Astrocyte of the cerebellum (primary cell): Measurements from ENCODE around the gene CCDC77.

Experiments used
- DNase-seq: peaks from one replicate; pipeline ENCODE4 v3.0.0-alpha.2; 2011; ENCODE audit warnings: low read depth
- H3K4me3 ChIP-seq: 2 replicates; pipeline ENCODE4 v1.5.1; 2011; ENCODE audit warnings: mild to moderate bottlenecking, low read depth, low read length, moderate library complexity
- in situ Hi-C: cut with HindIII; loops from 2 replicates; pipeline ENCODE4 v1.10.0; 2017; ENCODE audit warnings: low sequenced_read_pairs
- TF ChIP-seq, protein P1 (sequence below): IDR thresholded peaks from 2 replicates; pipeline ENCODE4 v1.5.1; 2012; ENCODE audit warnings: low read length, low read depth, moderate library complexity, mild to moderate bottlenecking; ENCODE audit errors: missing control alignments

CCDC77 gene

DNA sequence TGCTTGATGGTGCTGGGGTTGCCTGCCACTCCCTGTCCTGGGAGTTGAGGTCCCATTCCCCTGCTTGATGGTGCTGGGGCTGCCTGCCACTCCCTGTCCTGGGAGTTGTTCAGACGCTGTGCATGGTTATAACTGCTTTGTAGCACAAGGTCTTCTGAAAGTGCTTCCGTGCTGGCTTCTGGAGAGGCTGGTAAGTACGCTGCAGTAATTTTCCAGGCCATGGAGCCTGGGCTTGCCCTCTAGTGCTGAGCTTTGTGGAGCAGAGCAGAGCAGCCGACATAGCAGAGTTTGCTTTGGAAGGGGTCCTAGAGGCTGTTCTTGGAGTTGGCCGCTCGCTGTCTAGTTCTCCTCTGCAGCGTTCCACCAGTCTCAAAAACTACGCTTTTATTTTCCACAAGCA, 64.6 kb downstream of the CCDC77 start:
- no peak overlapping the region for H3K4me3 ChIP-seq
- TF ChIP-seq, protein P1, sequence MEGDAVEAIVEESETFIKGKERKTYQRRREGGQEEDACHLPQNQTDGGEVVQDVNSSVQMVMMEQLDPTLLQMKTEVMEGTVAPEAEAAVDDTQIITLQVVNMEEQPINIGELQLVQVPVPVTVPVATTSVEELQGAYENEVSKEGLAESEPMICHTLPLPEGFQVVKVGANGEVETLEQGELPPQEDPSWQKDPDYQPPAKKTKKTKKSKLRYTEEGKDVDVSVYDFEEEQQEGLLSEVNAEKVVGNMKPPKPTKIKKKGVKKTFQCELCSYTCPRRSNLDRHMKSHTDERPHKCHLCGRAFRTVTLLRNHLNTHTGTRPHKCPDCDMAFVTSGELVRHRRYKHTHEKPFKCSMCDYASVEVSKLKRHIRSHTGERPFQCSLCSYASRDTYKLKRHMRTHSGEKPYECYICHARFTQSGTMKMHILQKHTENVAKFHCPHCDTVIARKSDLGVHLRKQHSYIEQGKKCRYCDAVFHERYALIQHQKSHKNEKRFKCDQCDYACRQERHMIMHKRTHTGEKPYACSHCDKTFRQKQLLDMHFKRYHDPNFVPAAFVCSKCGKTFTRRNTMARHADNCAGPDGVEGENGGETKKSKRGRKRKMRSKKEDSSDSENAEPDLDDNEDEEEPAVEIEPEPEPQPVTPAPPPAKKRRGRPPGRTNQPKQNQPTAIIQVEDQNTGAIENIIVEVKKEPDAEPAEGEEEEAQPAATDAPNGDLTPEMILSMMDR: no peak
- in situ Hi-C loops: no loop called here
- DNase-seq: no peak

DNA sequence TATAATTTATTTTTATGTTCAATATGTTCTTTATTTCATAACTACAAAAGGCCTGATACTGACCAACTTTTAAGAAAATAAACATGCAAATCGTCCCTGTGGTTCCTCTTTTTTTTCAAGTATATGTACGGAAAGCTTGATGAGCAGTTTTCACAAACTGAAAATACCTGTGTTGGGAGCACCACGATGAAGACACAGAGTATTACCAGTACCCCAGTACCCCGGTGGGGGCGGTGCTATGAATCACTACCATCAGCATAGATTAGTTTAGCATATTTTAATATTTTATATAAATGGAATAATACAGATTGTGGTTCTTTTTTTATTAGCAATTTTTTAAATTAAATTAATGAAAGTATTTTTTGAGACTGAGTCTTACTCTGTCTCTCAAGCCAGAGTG, 65.3 kb downstream of the CCDC77 start:
- in situ Hi-C loops: no loop called here
- DNase-seq: no peak
- H3K4me3 ChIP-seq: no peak overlapping the region
- TF ChIP-seq, protein P1: no peak

DNA sequence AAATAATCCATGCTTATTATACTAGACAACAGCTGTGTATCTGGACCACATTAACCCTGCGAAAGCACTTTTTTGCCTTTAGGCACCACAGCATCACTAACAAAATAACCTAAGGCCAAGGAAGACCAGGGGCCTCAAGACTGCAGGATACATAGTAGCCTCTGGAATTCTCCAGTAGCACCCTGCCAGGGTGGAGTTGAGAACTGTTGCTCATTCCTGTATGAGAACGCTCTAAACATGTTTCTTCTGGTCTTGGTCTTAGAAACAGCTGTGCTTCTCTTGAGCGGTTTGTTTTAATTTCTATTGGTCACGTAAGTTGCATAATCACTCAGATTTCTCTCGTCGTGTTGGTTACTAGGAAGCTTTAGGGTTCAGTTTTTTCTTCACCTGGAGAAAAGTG, 66.1 kb downstream of the CCDC77 start:
- no peak overlapping the region for H3K4me3 ChIP-seq
- in situ Hi-C loops: no loop called here
- no peak for DNase-seq
- TF ChIP-seq, protein P1: no peak

DNA sequence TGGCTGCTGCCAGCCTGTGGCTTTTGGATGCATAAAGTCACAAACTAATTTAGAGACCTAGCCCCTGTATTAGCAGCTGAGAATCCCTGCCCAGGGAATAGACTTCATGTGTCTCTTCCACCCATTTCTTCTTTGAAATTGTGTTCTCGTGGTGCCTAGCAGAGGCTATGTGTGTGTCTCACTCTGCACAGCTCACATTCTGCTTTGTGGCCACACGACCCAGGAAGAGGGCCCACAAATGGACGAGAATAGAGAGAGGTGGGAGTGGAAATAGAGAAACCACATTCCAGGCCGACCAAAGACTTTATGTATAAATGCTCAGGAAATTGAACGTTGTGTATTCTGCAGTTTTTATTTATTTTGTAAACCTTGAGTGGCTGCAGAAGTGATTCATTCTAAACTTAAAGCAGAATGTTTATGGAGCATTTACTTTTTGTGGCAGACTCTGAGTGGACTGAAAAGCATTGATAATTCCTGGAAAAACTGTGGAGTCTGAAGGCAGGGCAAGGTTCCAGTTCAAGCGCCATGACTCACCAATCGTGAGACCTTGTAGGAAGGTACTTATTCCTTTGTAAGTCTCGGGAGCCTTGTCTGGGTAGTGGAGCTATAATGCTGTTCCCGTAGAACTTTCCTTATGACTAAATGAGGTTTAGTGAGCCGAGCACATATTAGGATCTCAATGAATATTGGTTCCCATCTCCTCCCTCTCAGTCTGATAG, 67.4 kb downstream of the CCDC77 start:
- TF ChIP-seq, protein P1: no peak
- peak; percentile 59 for DNase-seq
- in situ Hi-C loops: no loop called here
- H3K4me3 ChIP-seq: no peak overlapping the region

DNA sequence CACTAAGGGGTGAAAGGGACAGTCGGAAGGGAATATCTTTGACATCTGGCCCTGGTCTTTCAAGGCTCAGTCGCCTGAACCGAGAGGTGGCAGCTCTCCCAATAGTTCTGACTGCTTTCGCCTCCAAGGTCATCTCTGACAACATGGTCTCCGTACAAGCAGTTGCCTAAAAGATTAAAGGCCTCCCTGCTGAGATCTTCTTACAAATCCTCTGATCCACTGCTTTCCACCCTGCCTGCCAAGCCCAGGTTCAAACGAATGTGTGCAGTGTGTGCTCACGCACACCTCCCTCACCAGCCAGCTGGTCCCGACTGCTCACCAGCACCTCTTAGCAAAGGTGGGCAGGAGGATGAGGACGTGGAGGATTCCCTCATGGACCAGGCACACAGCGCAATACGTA, 68.7 kb downstream of the CCDC77 start:
- in situ Hi-C loops: no loop called here

DNA sequence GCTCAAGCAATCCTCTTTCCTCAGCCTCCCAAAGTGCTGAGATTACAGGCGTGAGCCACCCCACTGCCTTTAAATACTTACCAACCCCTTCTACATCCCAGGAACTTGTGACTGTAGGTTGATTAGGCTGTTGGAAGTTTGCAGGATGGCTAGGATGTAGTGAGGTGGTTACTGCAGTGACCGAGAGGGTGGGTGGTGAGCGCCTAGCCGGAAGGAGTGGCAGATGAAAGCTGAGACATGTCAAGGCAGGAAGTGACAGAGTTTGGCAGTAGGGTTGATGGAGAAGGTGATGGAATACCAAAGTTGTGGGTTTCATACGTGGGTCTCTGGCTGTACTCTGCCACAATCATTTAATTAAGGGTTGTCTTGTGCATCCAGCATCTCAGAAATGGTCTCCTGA, 71.8 kb downstream of the CCDC77 start:
- no peak overlapping the region for H3K4me3 ChIP-seq
- in situ Hi-C loops: no loop called here
- no peak for DNase-seq
- TF ChIP-seq, protein P1: no peak

More for the DNA sequence above, 68.7 kb downstream of the CCDC77 start:
- TF ChIP-seq, protein P1: no peak
- H3K4me3 ChIP-seq: no peak overlapping the region
- DNase-seq: no peak
